ENCODE results near the gene AHCTF1.
A peak's percentile ranks its signal among the peaks of the same experiment; 100 is the strongest.

The AHCTF1 gene

GRCh38 chr1:246931549-246932365, at the start of gene AHCTF1:
AHCTF1 (minus strand) TSS chr1:246931948; CDS start chr1:246918370, 13,578 bp downstream.
- peak; percentile 98 for DNase-seq (ENCODE audit: low read depth)

DNA sequence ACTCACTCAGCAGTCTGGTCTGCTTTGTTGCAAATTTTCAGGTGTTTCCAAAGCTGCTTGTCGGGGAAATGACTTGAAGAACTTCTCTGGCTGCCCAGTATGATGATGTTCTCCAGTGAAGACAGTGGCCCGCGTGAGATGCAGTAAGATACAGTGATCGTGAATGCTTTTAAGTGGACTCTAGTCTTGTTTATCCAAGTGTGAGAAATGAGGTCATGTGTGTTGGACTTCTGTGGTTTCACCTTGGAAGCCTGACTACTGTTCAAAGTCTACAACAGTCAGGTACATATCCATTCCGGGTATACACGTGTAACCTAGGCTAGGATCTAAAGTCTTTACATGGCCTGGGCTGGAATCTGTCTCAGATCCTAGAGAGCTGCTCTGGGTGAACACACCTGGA, 47.0 kb upstream of the AHCTF1 start:
- DNase-seq (ENCODE audit: low read depth): no peak

DNA sequence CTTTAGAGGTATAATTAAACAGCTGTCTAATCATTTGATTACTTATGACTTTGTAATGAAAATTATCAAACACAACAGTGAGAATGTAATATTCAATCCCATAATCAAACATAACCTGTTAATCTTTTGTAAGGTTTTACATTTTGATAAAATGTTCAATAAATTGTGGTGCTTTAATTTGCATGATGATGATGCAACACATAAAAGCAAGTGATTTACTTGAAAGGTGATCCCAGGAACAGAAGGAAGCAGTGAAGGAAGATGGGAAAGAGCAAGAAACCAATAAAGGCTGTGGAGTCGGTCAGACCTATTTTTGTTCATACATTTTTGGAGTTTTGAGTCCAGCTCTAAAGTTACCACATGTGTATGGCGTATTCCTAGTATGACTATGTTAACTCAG, 46.5 kb upstream of the AHCTF1 start:
- DNase-seq (ENCODE audit: low read depth): no peak

DNA sequence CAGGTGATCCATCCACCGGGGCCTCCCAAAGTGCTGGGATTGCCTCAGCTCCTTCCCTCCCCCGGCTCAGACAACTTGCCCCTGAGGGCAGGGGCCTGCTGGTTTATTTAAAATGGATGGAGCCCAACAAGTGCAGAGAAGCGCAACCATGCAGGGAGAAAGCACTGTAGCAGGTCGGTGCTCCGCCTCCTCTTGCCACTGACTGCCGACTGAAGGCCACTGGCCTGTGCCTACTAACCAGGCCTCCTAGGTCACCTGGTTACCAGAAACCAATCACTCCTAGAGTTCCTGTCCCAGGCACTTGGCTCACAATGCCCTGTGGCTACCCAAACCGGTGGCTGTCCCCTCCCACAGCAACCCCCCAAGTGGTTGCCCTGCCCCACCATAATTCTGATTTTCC, 40.2 kb upstream of the AHCTF1 start:
- DNase-seq (ENCODE audit: low read depth): no peak

DNA sequence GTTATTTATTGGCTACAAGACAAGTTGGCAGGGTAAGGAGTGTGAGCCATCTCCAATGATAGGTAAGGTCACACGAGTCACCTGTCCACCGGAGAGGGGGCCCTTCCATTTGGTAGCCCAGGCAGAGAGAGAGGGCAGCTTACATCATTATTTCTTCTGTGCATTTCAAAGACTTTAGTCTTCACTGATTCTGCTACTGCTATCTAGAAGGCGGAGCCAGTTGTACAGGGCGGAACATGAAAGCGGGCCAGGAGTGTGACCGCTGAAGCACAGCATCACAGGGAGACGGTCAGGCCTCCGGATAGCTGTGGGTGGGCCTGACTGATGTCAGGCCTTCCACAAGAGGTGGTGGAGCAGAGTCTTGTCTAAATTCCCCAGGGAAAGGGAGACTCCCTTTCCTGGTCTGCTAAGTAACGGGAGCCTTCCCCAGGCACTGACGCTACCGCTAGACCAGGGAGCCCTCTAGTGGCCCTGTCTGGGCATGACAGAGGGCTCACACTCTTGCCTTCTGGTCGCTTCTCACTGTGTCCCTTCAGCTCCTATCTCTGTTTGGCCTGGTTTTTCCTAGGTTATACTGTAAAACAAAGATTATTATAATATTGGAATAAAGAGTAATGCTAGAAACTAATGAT, 39.5 kb upstream of the AHCTF1 start:
- DNase-seq (ENCODE audit: low read depth): peak; percentile 40

GRCh38 chr1:246969621-246970020, 37.9 kb upstream of the AHCTF1 start:
- no peak for DNase-seq (ENCODE audit: low read depth)

GRCh38 chr1:246966502-246966901, 34.8 kb upstream of the AHCTF1 start:
- DNase-seq (ENCODE audit: low read depth): no peak

DNA sequence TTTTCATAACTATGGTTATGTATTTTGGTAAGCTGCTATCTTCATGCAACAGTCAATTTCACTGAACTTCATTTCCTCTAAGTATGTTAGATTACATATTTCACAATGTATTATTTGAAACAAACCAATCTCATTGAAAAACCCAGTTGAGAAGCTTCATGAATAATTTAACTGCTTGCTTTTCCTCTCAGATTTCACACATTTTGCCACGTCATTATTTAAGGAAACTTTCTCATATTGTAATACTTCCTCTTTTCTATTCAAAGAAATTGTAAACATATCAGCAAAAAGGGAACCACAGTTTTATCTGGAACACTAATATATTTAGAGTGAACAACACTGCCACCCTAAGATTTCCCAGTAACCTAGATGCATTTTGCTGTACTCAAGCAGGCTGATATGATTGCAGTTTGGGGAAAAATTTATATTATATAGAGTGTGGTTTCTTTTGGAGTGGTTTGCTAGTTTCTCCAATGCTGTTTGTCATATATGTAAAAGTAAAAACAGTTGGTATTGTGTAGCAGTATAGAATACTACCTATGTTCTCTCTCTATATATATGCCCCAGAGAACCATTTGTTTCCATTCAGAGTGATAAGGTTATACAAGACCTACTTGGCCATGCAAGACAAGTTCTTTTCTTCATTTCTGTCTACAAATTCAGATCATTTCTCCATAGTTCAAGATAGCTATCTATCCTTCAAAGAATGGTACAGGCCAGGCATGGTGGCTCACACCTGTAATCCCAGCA, 28.4 kb upstream of the AHCTF1 start:
- peak; percentile 53 for DNase-seq (ENCODE audit: low read depth)

- no peak for DNase-seq (ENCODE audit: low read depth)
These were observed 22.4 kb upstream of the AHCTF1 start for GRCh38 chr1:246954126-246954525.

- DNase-seq (ENCODE audit: low read depth): no peak
These were observed 19.7 kb upstream of the AHCTF1 start for GRCh38 chr1:246951413-246951812.

GRCh38 chr1:246949956-246950355, 18.2 kb upstream of the AHCTF1 start:
- DNase-seq (ENCODE audit: low read depth): no peak

DNA sequence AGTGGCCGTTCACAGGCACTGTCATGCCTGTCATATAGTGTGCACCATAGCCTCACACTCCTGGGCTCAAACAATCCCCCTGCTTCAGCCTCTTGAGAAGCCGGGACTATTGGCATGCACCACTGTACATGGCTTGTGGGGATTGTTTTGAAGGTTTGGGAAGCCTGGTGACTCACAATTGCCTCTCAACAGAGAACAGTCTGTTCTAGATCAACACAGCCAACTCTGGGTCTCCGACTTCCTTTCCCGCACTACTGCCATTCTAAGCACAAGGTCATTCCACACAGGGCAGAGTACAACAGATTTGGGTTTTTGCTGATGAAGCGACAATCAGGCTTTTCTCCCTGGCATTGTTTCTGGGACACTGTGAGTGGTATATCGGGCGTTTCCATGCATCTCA, 15.5 kb upstream of the AHCTF1 start:
- DNase-seq (ENCODE audit: low read depth): peak; percentile 97

- no peak for DNase-seq (ENCODE audit: low read depth)
These were observed 14.6 kb upstream of the AHCTF1 start for GRCh38 chr1:246946366-246946765.

GRCh38 chr1:246934765-246935164, 3.0 kb upstream of the AHCTF1 start:
- DNase-seq (ENCODE audit: low read depth): no peak

DNA sequence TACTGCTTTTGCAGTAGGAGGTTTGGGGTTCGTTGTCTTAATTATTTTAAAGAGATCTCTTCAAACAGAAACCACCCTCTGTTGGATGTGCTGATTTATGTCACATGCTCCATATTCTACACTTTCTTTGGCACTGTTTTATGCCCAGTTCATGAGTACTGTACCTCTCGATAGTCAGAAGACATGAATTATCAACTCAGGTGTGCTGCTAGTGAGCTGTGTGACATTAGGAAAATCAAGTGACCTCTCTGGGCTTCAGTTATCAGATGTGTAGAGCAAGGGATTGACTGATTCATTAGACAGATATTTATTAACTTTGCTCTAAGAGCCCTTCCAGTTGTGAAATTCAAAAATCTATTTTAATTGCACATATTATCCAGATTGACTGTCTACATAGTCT, 2.1 kb upstream of the AHCTF1 start:
- no peak for DNase-seq (ENCODE audit: low read depth)

- no peak for DNase-seq (ENCODE audit: low read depth)
These were observed 585 bp upstream of the AHCTF1 start for GRCh38 chr1:246932366-246932700.

- peak; percentile 78 for DNase-seq (ENCODE audit: low read depth)
These were observed 759 bp downstream of the AHCTF1 start for GRCh38 chr1:246930830-246931548.

DNA sequence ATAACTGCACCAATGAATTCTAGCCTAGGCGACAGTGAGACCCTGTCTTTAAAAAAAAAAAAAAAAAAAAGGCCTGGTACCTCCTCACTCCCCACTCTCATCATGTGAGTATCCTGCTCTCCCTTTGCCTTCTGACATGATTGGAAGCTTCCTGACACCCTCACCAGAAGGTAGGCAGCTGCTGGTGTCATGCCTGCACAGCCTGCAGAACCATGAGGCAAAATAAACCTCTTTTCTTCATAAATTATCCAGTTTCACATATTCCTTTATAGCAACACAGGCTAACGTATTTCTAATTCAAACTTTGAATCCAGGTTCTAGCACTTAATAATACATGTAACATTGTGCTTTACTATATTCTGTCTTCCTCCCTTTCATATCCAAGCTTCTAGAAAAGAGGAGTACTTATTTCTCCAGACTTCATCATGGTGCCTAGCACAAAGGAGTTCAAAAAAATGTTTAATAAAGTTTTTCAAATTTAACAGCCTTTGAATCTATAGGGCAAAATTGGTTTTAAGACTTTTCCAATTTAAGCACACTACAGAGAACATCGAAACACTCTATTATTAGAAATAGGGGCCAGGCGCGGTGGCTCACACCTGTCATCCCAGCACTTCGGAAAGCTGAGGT, 5.6 kb downstream of the AHCTF1 start:
- no peak for DNase-seq (ENCODE audit: low read depth)

DNA sequence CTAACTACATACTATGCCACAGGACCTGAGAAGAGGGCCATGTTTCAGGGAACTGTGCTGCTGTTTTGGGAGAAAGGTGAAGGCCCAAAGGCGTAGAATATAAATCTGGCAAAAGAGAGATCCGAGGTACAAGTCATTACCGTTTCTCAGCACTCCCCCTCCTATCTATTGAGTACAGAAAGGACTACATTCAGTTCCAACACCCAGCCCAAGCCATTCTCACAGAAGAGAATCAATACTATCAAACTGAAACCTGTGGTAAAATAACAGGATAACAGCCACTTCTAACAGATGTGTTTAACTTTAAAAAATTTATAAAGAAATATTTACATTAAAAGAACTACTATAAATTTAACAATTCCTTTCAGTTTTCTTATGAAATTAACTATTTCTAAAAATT, 7.8 kb downstream of the AHCTF1 start:
- no peak for DNase-seq (ENCODE audit: low read depth)

DNA sequence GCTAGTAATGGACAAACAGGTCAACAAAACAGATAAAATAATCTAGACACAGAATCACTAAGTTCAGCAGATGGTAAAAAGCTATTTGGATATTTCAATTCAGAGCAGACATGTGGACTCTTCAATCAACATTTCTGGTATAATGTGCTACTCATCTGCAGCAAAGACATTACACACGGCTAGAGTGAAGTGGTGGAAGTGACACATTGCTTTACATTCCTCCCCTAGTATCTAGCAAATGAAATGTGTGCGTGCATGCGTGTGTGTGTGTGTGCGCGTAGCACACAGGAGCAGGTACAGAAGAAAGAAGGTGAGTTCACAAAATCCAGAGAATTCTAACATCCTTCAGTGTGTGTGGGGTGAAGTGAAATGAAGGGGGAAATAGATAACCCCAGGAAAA, 8.3 kb downstream of the AHCTF1 start:
- no peak for DNase-seq (ENCODE audit: low read depth)

DNA sequence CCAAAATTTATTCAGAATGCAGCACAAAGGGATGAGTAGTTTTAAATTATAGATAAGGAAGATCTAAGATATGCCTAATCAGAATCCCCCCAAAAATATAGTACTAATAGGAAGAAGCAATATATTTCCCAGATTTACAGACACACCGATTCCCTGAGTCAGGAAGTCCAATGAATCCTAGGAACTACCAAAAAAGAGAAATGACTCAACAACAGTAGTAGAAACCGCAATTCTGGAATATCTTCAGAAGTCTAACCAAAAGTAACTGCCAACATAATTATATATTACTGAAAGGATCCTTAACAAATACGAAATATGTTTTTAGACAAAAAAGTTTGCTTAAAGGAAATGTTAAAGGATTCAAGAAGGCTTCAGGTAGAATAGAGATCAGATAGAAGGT, 10.3 kb downstream of the AHCTF1 start:
- no peak for DNase-seq (ENCODE audit: low read depth)

DNA sequence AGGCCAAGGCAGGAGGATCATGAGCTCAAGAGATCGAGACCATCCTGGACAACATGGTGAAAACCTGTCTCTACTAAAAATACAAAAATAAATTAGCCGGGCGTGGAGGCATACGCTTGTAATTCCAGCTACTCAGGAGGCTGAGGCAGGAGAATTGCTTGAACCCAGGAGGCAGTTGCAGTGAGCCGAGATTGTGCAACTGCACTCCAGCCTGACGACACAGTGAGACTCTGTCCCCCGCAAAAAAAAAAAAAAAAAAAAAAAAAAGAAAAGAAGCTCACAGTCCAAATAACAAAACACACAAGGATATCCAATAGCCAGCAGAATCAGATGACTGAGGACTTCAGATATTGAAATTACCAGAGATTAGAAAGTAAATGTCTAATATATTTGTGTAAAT, 11.8 kb downstream of the AHCTF1 start:
- no peak for DNase-seq (ENCODE audit: low read depth)
